Activated T-helper 1 cell treated with anti-CD3 and anti-CD28 coated beads, Interleukin-12 subunit alpha, Interleukin-12 subunit beta, Interleukin-2, Interleukin-4 antibody, amounts not matched to agents 30 ng/mL and 10 ng/mL and 1 ng/mL, durations not matched to agents 14 hours and 24 hours and 36 hours (primary cell): ENCODE data around the gene SVOP. TPM values are rescaled to one million over a fixed set of nuclear protein-coding genes. Genes with fewer than 3 reads are reported as not detected.

ENCODE experiments used
- DNase-seq: peaks from one replicate; pipeline ENCODE4 v3.0.0; 2021; ENCODE audit warnings: low spot score
- H3K27ac Mint-ChIP-seq: one replicate; pipeline ENCODE4 v1.8.0; 2021; ENCODE audit warnings: mild to moderate bottlenecking, mixed read lengths
- H3K27me3 Mint-ChIP-seq: one replicate; pipeline ENCODE4 v1.8.0; 2022; ENCODE audit warnings: mild to moderate bottlenecking, moderate library complexity, mixed read lengths; ENCODE audit not compliant: insufficient read depth
- H3K36me3 Mint-ChIP-seq: one replicate; pipeline ENCODE4 v1.8.0; 2021; ENCODE audit warnings: low read depth, mixed read lengths
- H3K4me1 Mint-ChIP-seq: one replicate; pipeline ENCODE4 v1.8.0; 2021; ENCODE audit warnings: low read depth, mixed read lengths
- H3K4me3 Mint-ChIP-seq: one replicate; pipeline ENCODE4 v1.8.0; 2021; ENCODE audit warnings: mild to moderate bottlenecking, moderate library complexity, mixed read lengths
- H3K9me3 Mint-ChIP-seq: one replicate; pipeline ENCODE4 v1.8.0; 2021; ENCODE audit warnings: mixed read lengths
- intact Hi-C: fragments of 100-400 bp; cut with micrococcal nuclease; formaldehyde crosslinking; loops from one replicate; pipeline ENCODE4 v1.15.1; 2024
- total RNA-seq: library from RNA; stranded (reverse); gene quantifications from 2 replicates; pipeline ENCODE4 v1.2.3, GENCODE V29; 2022

Gene SVOP
- total RNA-seq, 1 donor from 2014 or later = not detected

- no peaks in the 10 kb centered on the region for H3K4me1 Mint-ChIP-seq
- no peak overlapping the region for H3K27ac Mint-ChIP-seq
- no peak overlapping the region for H3K4me3 Mint-ChIP-seq
- H3K36me3 Mint-ChIP-seq = no peaks in the 10 kb centered on the region
- peaks cover 11% of the 10 kb centered on the region for H3K27me3 Mint-ChIP-seq
- no peaks in the 10 kb centered on the region for H3K9me3 Mint-ChIP-seq
- DNase-seq = no peak
- intact Hi-C loops = no loop called here
Measured at GRCh38 chr12:108935159-108935763, 85.6 kb downstream of the SVOP start.

- no peak for DNase-seq
- Mint-ChIP-seq H3K27ac (no peak overlapping the region), H3K4me3 (no peak overlapping the region), H3K27me3 (peaks cover 11% of the 10 kb centered on the region), H3K36me3 (no peaks in the 10 kb centered on the region), H3K4me1 (no peaks in the 10 kb centered on the region), H3K9me3 (no peaks in the 10 kb centered on the region)
- intact Hi-C loops = no loop called here
Measured at GRCh38 chr12:108933949-108934348, 86.9 kb downstream of the SVOP start.

- Mint-ChIP-seq H3K4me1 (no peaks in the 10 kb centered on the region), H3K9me3 (no peaks in the 10 kb centered on the region), H3K27me3 (peaks cover 10% of the 10 kb centered on the region), H3K27ac (no peak overlapping the region), H3K4me3 (no peak overlapping the region), H3K36me3 (no peaks in the 10 kb centered on the region)
- DNase-seq = no peak
- intact Hi-C loops = no loop called here
Measured at GRCh38 chr12:108930756-108931155, 90.1 kb downstream of the SVOP start.

GRCh38 chr12:108930155-108930554 is 90.7 kb downstream of the SVOP start:
- Mint-ChIP-seq H3K36me3 (no peaks in the 10 kb centered on the region), H3K4me1 (no peaks in the 10 kb centered on the region), H3K27me3 (peaks cover 11% of the 10 kb centered on the region), H3K27ac (no peak overlapping the region), H3K9me3 (no peaks in the 10 kb centered on the region), H3K4me3 (no peak overlapping the region)
- no peak for DNase-seq
- intact Hi-C loops = no loop called here

GRCh38 chr12:108928695-108929094 is 92.2 kb downstream of the SVOP start:
- Mint-ChIP-seq H3K36me3 (no peaks in the 10 kb centered on the region), H3K4me3 (no peak overlapping the region), H3K9me3 (no peaks in the 10 kb centered on the region), H3K27me3 (peaks cover 11% of the 10 kb centered on the region), H3K4me1 (no peaks in the 10 kb centered on the region), H3K27ac (no peak overlapping the region)
- intact Hi-C loops = no loop called here
- no peak for DNase-seq

GRCh38 chr12:108922918-108923317 is 98.0 kb downstream of the SVOP start:
- H3K27ac Mint-ChIP-seq = no peak overlapping the region
- no peaks in the 10 kb centered on the region for H3K36me3 Mint-ChIP-seq
- H3K9me3 Mint-ChIP-seq = no peaks in the 10 kb centered on the region
- intact Hi-C loops = no loop called here
- H3K27me3 Mint-ChIP-seq = peaks cover 4% of the 10 kb centered on the region
- no peaks in the 10 kb centered on the region for H3K4me1 Mint-ChIP-seq
- H3K4me3 Mint-ChIP-seq = no peak overlapping the region
- DNase-seq = no peak

GRCh38 chr12:108921946-108922345 is 98.9 kb downstream of the SVOP start:
- Mint-ChIP-seq H3K27me3 (peaks cover 4% of the 10 kb centered on the region), H3K4me3 (no peak overlapping the region), H3K36me3 (no peaks in the 10 kb centered on the region), H3K4me1 (no peaks in the 10 kb centered on the region), H3K27ac (no peak overlapping the region), H3K9me3 (no peaks in the 10 kb centered on the region)
- DNase-seq = no peak
- intact Hi-C loops = no loop called here

GRCh38 chr12:108918960-108919642 is 101.8 kb downstream of the SVOP start:
- Mint-ChIP-seq H3K27ac (no peak overlapping the region), H3K4me1 (no peaks in the 10 kb centered on the region), H3K9me3 (no peaks in the 10 kb centered on the region), H3K27me3 (peaks cover 2% of the 10 kb centered on the region), H3K36me3 (no peaks in the 10 kb centered on the region), H3K4me3 (no peak overlapping the region)
- no peak for DNase-seq
- intact Hi-C loops = no loop called here

GRCh38 chr12:108918206-108918605 is 102.7 kb downstream of the SVOP start:
- intact Hi-C loops = no loop called here
- no peak overlapping the region for H3K4me3 Mint-ChIP-seq
- H3K27ac Mint-ChIP-seq = no peak overlapping the region
- no peak for DNase-seq
- no peaks in the 10 kb centered on the region for H3K9me3 Mint-ChIP-seq
- H3K4me1 Mint-ChIP-seq = no peaks in the 10 kb centered on the region
- H3K36me3 Mint-ChIP-seq = no peaks in the 10 kb centered on the region
- H3K27me3 Mint-ChIP-seq = peaks cover 2% of the 10 kb centered on the region

GRCh38 chr12:108916336-108916735 is 104.5 kb downstream of the SVOP start:
- H3K9me3 Mint-ChIP-seq = no peaks in the 10 kb centered on the region
- intact Hi-C loops = no loop called here
- H3K4me1 Mint-ChIP-seq = no peaks in the 10 kb centered on the region
- peaks cover 4% of the 10 kb centered on the region for H3K27me3 Mint-ChIP-seq
- H3K4me3 Mint-ChIP-seq = no peak overlapping the region
- no peak overlapping the region for H3K27ac Mint-ChIP-seq
- no peaks in the 10 kb centered on the region for H3K36me3 Mint-ChIP-seq
- DNase-seq = no peak

- H3K27ac Mint-ChIP-seq = no peak overlapping the region
- no peaks in the 10 kb centered on the region for H3K36me3 Mint-ChIP-seq
- H3K4me3 Mint-ChIP-seq = no peak overlapping the region
- intact Hi-C loops = no loop called here
- H3K27me3 Mint-ChIP-seq = peaks cover 4% of the 10 kb centered on the region
- no peaks in the 10 kb centered on the region for H3K9me3 Mint-ChIP-seq
- no peak for DNase-seq
- no peaks in the 10 kb centered on the region for H3K4me1 Mint-ChIP-seq
Measured at GRCh38 chr12:108915632-108916133, 105.2 kb downstream of the SVOP start.

- Mint-ChIP-seq H3K4me3 (no peak overlapping the region), H3K36me3 (no peaks in the 10 kb centered on the region), H3K9me3 (no peaks in the 10 kb centered on the region), H3K27ac (no peak overlapping the region), H3K4me1 (no peaks in the 10 kb centered on the region), H3K27me3 (peaks cover 4% of the 10 kb centered on the region)
- intact Hi-C loops = no loop called here
- no peak for DNase-seq
Measured at GRCh38 chr12:108914121-108914531, 106.7 kb downstream of the SVOP start.

- no peaks in the 10 kb centered on the region for H3K36me3 Mint-ChIP-seq
- H3K27me3 Mint-ChIP-seq = peaks cover 7% of the 10 kb centered on the region
- H3K27ac Mint-ChIP-seq = no peak overlapping the region
- H3K9me3 Mint-ChIP-seq = no peaks in the 10 kb centered on the region
- intact Hi-C loops = no loop called here
- no peak for DNase-seq
- no peak overlapping the region for H3K4me3 Mint-ChIP-seq
- no peaks in the 10 kb centered on the region for H3K4me1 Mint-ChIP-seq
Measured at GRCh38 chr12:108912361-108912760, 108.5 kb downstream of the SVOP start.
